ENCODE measurements around the gene GNG7.

DNA sequence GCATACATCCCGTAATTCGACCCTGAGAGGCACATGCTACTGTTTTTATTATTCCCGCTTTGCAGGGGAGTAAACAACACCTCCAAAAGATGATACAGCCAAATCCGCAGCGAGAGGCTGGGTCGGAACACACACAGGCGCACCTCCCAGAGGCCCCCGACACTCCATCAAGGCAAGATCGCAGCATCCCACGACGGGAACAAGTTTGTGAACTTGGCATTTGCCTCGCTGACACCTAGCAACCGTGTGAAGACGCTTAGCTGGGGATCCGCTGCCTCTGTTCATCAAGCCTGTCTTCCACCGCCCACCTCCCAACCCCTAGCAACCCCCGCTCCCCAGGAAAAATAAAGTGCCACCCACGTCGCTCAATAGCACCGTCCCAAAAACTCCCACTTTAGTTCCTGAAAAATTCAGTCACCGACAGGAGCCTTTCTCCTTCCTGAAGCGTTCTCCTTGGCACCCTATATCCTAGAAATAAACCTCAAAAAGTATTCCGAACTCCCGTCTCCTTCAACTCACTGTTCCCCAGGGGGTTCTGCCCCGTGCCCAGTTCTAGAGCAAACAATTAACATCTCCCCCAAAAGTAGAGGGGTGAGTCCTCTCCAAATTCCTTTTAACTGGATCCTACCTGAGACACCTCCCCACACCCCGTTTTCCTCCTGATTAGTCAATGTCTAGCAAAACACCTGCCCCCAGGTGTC lies 1.7 kb downstream of the GNG7 start:
- TF ChIP-seq, protein P1, sequence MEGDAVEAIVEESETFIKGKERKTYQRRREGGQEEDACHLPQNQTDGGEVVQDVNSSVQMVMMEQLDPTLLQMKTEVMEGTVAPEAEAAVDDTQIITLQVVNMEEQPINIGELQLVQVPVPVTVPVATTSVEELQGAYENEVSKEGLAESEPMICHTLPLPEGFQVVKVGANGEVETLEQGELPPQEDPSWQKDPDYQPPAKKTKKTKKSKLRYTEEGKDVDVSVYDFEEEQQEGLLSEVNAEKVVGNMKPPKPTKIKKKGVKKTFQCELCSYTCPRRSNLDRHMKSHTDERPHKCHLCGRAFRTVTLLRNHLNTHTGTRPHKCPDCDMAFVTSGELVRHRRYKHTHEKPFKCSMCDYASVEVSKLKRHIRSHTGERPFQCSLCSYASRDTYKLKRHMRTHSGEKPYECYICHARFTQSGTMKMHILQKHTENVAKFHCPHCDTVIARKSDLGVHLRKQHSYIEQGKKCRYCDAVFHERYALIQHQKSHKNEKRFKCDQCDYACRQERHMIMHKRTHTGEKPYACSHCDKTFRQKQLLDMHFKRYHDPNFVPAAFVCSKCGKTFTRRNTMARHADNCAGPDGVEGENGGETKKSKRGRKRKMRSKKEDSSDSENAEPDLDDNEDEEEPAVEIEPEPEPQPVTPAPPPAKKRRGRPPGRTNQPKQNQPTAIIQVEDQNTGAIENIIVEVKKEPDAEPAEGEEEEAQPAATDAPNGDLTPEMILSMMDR (IDR thresholded peaks at IDR 0.05), result no peak
- TF ChIP-seq POLR2A (IDR thresholded peaks at IDR 0.05), result no peak

Data from right lobe of liver (tissue), 4 donors.